ENCODE measurements around the gene RASA3. TPM values are rescaled to one million over a fixed set of nuclear protein-coding genes. Genes with fewer than 3 reads are reported as not detected.
"Not testable (repeated sequence)": the region's sequence is repeated elsewhere in the genome, so short reads cannot be mapped to it uniquely, and the experiment has no call there.

Gene RASA3
- total RNA-seq, 2 donors from 2014 or later: 8.6 to 12.5 TPM

DNA sequence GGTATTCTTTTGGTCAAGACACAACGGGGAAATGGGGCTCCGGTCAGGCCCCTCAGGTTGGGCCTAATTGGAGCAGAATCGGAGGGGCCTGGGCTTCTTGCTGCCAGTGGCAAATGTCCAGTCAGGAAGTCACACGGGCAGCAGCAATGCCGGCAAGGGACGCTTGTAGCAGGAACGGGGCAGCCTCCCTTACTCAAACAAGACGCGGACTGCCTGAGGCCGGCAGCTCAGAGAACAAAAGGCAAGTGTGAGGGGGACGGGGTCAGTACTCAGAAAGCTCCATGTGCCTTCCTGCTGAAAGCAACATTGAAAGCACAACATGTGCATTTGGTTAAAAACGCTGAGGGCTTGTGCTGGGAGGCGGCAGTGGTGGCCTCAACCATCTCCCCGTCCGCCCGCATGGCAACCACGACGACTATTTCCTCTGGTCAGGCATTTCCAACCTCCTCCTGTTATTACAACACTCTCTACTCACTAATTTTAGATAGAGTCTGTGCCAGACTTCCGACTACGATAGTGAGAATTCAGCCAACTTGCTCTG lies 20.5 kb upstream of the RASA3 start:
- DNase-seq (ENCODE audit: low spot score): no peak
- Histone ChIP-seq H3K4me3 (no peak overlapping the region), H3K9me3 (no peaks in the 10 kb centered on the region), H3K27me3 (replicated peaks; ENCODE audit: insufficient read depth) (no peaks in the 10 kb centered on the region), H3K4me1 (replicated peaks) (no peaks in the 10 kb centered on the region), H3K27ac (no peak overlapping the region), H3K36me3 (no peaks in the 10 kb centered on the region)
- WGBS: 64% methylated on average over 20 of the region's 20 CpGs
- TF ChIP-seq, protein P1, sequence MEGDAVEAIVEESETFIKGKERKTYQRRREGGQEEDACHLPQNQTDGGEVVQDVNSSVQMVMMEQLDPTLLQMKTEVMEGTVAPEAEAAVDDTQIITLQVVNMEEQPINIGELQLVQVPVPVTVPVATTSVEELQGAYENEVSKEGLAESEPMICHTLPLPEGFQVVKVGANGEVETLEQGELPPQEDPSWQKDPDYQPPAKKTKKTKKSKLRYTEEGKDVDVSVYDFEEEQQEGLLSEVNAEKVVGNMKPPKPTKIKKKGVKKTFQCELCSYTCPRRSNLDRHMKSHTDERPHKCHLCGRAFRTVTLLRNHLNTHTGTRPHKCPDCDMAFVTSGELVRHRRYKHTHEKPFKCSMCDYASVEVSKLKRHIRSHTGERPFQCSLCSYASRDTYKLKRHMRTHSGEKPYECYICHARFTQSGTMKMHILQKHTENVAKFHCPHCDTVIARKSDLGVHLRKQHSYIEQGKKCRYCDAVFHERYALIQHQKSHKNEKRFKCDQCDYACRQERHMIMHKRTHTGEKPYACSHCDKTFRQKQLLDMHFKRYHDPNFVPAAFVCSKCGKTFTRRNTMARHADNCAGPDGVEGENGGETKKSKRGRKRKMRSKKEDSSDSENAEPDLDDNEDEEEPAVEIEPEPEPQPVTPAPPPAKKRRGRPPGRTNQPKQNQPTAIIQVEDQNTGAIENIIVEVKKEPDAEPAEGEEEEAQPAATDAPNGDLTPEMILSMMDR (IDR thresholded peaks at IDR 0.05): no peak
- TF ChIP-seq POLR2AphosphoS5 (IDR thresholded peaks at IDR 0.05) (no peak), POLR2A (IDR thresholded peaks at IDR 0.05) (no peak)
- intact Hi-C loops (cut with DNase I): no loop called here

DNA sequence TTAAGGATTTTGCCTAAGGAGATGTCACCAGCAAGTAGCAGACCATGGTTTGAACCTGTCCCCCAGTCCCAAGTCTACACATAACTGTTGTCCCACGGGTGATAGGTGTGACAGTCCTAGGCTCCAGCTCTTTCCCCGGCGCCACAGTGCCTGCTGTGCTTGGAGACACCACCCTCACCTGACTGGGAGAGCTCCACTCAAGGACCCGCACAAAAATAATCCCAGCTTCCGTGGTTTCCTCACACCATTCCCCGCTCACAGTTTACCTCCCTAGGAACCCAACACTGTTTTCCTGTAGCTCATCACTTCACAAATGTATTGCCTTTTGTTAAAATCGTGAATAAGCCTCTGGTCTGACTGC lies 19.8 kb upstream of the RASA3 start:
- no peaks in the 10 kb centered on the region for H3K36me3 ChIP-seq
- H3K9me3 ChIP-seq: no peaks in the 10 kb centered on the region
- no peak for DNase-seq (ENCODE audit: low spot score)
- no peak for TF ChIP-seq POLR2AphosphoS5 (IDR thresholded peaks at IDR 0.05)
- H3K27me3 ChIP-seq (replicated peaks; ENCODE audit: insufficient read depth): no peaks in the 10 kb centered on the region
- H3K4me1 ChIP-seq (replicated peaks): no peaks in the 10 kb centered on the region
- no peak overlapping the region for H3K4me3 ChIP-seq
- H3K27ac ChIP-seq: no peak overlapping the region
- 89% methylated on average over 7 of the region's 7 CpGs for WGBS
- intact Hi-C loops (cut with DNase I): no loop called here

DNA sequence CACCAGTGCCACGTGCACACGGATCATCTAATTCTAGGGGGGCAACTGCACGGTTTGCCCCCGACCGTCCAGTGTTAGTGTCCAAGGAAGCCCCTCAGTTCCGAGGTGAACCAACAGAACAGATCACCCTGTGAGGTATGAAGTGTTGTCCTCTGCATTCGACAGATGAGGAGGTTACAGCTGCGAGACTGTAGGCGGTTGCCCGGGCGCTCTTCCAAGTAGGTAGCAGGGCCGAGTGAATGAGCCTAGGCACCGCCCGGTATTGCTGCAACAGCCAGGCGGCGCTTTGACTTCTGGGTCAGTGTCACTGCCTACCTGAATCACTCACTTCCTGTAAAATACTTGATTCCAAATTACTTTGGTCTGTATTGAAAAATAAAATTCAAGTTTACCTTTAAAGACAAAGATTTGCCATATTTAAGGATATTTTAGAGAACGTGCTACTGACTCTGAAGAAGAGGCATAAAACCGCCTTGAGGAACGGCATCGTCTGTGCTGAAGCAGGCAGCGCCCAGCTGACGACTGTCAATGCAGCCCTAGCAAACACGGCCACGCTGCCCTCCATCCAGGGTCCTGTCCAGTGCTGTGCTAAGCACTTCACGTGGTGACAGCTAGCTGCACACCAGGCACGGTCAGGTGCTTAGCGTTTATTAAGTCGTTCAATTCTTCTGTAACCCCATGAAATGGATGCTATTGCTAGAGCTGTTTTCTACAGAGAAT lies 19.3 kb upstream of the RASA3 start:
- H3K27me3 ChIP-seq (replicated peaks; ENCODE audit: insufficient read depth): no peaks in the 10 kb centered on the region
- H3K4me1 ChIP-seq (replicated peaks): no peaks in the 10 kb centered on the region
- H3K27ac ChIP-seq: no peak overlapping the region
- H3K9me3 ChIP-seq: no peaks in the 10 kb centered on the region
- H3K4me3 ChIP-seq: no peak overlapping the region
- TF ChIP-seq, protein P1 (IDR thresholded peaks at IDR 0.05): peak in 1 of 4 experiments; percentile 35
- no peak for TF ChIP-seq POLR2AphosphoS5 (IDR thresholded peaks at IDR 0.05)
- H3K36me3 ChIP-seq: no peaks in the 10 kb centered on the region
- DNase-seq (ENCODE audit: low spot score): peak; percentile 33
- WGBS: 66% methylated on average over 28 of the region's 28 CpGs
- intact Hi-C loops (cut with DNase I): no loop called here

DNA sequence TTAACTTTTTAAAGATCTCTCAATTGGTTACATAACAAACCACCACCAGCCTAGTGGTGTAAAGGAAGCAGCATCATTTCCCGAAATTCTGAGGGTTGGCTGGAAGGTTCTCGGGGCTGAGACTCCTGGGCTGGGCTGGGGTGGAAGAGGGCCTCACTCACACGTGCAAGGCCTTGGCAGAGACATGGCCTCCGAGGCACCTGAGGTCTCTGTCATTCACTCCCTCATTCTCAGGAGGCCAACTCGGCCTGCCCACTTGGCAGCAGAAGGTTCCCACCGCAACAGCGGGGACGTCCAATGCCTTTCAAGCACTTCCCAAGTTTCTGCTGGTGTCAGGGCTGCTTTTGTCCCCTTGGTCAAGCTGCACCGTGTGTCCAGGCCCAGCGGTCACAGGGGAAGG lies 18.6 kb upstream of the RASA3 start:
- TF ChIP-seq, protein P1 (IDR thresholded peaks at IDR 0.05): no peak
- no peak for TF ChIP-seq POLR2AphosphoS5 (IDR thresholded peaks at IDR 0.05)
- TF ChIP-seq POLR2A (IDR thresholded peaks at IDR 0.05): no peak
- Histone ChIP-seq H3K27ac (no peak overlapping the region), H3K4me3 (no peak overlapping the region), H3K36me3 (no peaks in the 10 kb centered on the region), H3K27me3 (replicated peaks; ENCODE audit: insufficient read depth) (no peaks in the 10 kb centered on the region), H3K9me3 (no peaks in the 10 kb centered on the region), H3K4me1 (replicated peaks) (no peaks in the 10 kb centered on the region)
- WGBS: 76% methylated on average over 10 of the region's 10 CpGs
- DNase-seq (ENCODE audit: low spot score): no peak
- intact Hi-C loops (cut with DNase I): no loop called here

DNA sequence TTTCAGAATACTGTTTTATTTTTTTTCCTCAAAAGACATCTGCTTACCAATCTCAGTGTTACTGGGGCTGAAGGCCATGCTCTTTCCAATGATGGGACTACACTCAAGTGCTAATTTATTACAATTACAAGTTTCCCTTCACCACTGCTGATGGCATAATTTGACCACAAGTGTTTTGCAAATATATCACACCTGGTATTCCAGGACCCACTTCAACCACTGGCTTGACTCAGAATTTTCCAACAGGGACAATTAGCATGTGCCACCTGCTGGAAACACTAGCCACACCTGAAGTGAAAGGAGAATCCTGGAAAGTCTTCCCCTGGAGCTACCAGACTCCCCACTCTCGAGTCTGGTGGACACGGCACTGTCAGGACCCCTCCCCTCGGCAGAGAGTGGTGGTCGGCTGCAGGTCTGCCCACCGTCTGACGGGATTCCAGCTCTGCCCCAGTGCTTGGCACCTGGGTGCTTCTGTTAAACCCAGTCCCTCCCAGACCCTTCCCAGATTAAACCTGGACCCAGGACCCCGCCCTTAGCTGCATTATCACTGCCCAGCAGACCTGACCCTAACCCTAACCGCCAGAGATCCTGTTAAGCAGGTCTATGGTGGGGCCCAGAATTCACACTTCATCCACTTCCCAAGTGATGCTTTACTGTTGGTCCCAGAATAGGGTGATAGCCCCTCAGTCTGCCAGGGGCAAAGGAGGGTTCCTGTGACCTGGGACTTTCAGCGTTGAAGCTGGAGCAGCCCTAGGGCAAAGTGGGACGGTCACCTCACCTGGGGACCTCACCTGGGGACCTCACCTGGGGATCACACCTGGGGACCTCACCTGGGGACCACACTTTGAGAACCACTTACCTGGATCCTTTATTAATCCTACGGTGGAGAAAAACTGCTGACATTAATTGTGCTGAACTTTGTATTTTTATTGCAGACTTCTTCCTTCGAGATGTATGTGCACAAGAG lies 17.6 kb upstream of the RASA3 start:
- Histone ChIP-seq H3K27ac (no peak overlapping the region), H3K4me1 (replicated peaks) (no peaks in the 10 kb centered on the region), H3K4me3 (no peak overlapping the region), H3K36me3 (no peaks in the 10 kb centered on the region), H3K27me3 (replicated peaks; ENCODE audit: insufficient read depth) (no peaks in the 10 kb centered on the region), H3K9me3 (no peaks in the 10 kb centered on the region)
- WGBS: 82% methylated on average over 12 of the region's 12 CpGs
- intact Hi-C loops (cut with DNase I): no loop called here
- DNase-seq (ENCODE audit: low spot score): no peak
- TF ChIP-seq POLR2AphosphoS5 (IDR thresholded peaks at IDR 0.05) (no peak), POLR2A (IDR thresholded peaks at IDR 0.05) (no peak)
- TF ChIP-seq, protein P1 (IDR thresholded peaks at IDR 0.05): no peak

DNA sequence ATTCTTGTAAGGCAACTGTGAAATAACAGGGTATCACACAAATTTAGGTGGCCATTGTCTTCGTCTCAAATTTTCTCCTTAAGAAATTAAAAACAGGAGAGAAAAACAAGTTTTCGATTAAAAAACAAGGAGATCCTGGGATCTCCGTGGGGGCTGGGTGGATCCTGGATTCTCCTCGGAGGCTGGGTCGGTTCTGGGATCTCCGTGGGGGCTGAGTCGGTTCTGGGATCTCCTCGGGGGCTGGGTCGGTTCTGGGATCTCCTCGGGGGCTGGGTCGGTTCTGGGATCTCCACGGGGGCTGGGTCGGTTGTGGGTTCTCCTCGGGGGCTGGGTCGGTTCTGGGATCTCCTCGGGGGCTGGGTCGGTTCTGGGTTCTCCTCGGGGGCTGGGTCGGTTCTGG lies 16.5 kb upstream of the RASA3 start:
- H3K4me1 ChIP-seq (replicated peaks); H3K36me3 ChIP-seq; DNase-seq (ENCODE audit: low spot score); H3K27ac ChIP-seq; H3K4me3 ChIP-seq; H3K27me3 ChIP-seq (replicated peaks; ENCODE audit: insufficient read depth); intact Hi-C loops (cut with DNase I); H3K9me3 ChIP-seq: not testable (repeated sequence)
- WGBS: 93% methylated on average over 19 of the region's 19 CpGs
